GM04504 (cell line): ENCODE data around the gene PAQR7.

ENCODE experiments used
- DNase-seq: peaks from one replicate; pipeline ENCODE4 v3.0.0-alpha.2; 2012; ENCODE audit warnings: low read depth

The PAQR7 gene, protein sequence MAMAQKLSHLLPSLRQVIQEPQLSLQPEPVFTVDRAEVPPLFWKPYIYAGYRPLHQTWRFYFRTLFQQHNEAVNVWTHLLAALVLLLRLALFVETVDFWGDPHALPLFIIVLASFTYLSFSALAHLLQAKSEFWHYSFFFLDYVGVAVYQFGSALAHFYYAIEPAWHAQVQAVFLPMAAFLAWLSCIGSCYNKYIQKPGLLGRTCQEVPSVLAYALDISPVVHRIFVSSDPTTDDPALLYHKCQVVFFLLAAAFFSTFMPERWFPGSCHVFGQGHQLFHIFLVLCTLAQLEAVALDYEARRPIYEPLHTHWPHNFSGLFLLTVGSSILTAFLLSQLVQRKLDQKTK

DNA sequence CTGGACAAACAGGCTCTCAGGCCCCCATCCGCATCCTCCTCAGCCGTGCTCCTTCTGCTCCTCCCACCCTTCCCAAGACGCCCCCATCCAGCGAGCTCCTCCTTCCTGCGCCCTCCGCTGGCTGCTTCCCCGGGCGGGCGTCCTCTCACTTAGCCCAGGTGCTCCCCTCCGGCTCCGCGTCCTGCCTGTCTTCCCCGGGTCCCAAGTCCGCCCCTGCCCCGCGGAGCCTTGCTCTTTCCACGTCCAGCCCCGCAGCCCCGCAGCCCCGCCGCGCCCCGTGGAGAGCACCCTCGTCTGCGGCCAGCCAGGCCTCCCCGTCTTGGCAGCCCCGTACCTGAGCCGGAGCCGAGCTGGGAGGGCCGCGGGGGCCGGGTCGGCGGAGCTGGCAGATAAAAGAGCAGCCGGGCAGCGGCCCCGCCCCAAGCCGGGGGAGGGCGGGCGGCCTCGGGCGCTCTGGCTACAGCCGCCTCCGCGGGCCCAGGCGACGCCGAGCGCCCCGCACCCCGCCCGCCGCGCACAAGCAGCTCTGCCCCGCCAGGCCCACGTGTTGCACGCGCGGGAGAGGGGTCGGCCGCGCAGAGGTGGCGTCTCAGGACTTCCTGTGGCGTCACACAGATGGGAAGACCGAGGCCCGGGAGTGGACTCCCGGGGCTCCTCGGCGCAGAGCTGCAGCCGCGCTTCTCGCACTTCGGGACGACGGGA is at the start of gene PAQR7:
TSS of gene PAQR7 (minus strand) at position 555 of the 702 bp plus-strand sequence. CDS start 11,869 bp downstream, outside the sequence.
- DNase-seq = peak; percentile 49

DNA sequence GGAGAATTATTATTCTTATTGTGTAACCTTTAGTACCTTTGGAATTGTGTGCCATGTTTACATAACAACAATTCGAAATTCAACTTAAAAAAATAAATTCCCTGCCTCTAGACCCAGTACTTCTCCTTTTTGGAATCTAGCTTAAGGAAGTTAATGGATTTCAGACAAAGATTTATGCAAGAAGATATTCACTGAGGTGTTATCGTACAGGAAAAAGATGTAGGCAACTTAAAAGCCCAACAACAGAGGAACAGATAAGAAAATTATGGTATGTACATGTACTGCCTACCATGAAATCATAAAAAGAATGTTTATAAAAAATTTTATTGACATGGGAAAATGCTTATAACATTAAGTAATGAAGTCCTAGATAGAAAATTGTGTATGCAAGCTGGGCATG is 48.9 kb upstream of the PAQR7 start:
- no peak for DNase-seq

DNA sequence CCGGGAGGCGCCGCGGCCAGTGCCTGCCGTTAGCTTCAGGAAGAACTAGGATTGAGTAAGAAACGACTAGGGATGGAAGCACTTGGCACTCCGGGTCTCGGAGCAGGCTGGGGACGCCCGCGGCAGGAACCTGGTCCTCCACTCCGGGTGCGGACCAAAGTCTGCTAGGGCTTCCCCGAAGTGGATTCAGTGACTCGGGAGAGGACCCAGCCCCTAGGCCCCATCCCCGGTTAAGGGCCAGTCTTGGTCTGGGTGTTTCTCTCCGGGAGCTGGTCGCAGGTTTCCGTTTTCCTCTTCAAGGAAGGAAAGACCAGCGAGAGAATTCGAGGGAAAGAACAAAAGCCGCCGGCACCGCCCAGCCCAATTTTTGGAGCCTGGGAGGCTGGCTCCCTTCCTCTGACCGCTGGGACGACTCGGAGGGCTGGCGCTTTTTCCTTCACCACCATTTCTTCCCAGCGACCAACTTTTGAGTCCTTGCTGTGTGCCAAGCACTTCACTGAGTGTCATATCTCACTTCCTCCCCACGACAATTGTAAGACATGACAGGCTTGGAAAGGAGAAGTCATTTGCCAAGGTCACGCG is 47.6 kb upstream of the PAQR7 start:
- no peak for DNase-seq

DNA sequence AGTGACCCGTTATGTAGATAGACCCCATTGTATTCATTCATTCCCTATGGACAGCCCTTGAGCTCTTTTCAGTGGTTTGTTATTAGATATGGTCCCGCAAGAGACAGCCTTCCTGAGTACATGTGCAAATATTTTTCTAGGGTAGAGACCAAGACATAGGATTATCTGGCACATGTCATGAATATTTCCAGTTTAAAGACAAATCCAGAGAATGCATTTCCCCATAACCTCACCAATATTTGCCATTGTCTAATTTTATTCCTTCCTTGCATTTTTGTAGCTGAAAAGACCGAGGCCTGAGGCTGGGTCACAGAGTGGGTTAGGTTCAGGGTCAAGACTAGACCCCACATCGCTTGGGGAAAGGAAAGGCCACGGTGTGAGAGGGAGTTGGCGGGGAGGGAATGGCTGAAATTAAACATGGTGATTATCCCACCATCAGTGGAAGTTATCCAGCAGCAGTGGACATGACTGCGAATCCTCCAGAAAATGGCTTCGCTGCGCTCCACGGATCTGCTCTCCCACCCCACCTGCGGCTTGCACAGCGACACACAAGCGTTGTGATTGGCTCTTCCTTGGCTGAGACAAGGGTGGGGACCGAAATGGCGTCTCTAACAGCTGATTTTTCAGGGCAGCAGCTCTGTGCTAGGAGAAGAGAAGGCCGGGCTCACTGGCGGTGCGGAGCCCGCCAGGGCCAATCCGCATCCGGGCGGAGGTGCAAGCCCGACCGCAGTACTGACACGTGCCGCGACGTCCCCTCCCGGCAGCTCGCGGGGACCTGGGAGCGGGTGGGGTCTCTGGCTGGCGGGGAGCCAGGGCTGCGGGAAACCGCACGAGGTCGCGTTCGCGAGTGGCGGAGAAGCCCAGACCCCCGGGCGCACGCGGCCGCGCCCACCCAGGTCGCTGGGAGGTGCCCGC is 46.8 kb upstream of the PAQR7 start:
- no peak for DNase-seq

DNA sequence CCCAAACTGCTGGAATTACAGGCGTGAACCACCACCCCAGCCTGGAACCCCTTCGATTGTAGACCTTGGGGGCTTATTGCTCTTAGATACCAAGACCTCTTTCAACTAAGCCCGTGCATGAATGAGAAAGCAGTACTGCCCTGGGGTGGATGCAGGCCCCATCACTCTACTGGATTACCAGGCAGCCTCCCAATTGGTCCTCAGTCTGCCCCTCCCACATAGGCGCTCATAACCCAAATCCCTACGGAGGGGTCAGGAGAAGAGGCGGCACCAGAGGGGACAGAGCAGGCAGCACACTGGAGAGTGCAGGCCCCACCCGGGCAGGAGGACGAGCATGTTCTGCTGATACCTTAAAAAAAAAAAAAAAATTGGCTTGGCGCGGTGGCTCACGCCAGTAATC is 43.1 kb upstream of the PAQR7 start:
- DNase-seq = no peak

DNA sequence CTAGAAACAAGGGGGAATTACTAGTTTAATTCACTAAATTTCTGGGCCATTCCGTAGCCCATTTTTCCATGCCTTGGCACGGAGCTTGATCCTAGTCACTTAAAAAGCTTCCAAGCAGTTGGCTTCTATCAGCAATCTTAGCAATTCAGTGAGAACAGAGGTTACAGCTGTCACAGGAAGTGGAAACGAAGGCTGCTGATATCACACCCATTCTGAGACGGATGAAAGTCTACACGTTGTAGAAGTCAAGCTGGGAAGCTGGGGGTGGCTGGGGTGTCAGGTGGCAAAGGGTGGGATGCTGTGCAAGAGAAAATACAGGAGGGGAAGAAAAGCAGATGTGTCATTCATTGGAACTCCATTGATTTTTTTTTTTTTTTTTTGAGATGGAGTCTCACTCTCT is 42.5 kb upstream of the PAQR7 start:
- no peak for DNase-seq

DNA sequence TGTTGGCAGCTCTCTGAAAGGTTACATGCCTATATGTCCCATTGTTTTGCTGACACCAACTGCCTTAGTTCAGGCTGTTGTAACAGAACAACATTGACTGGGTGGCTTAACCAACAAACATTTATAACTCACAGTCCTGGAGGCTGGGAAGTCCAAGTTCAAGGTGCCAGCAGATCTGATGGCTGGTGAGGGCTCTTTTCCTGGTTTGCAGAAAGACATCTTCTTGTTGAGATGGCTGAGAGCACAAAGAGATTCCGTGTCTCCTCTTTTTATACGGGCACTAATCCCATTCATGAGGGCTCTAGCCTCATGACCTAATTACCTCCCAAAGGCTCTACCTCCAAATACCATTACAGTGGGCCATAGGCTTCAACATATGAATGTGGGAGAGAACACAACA is 41.0 kb upstream of the PAQR7 start:
- DNase-seq = no peak

DNA sequence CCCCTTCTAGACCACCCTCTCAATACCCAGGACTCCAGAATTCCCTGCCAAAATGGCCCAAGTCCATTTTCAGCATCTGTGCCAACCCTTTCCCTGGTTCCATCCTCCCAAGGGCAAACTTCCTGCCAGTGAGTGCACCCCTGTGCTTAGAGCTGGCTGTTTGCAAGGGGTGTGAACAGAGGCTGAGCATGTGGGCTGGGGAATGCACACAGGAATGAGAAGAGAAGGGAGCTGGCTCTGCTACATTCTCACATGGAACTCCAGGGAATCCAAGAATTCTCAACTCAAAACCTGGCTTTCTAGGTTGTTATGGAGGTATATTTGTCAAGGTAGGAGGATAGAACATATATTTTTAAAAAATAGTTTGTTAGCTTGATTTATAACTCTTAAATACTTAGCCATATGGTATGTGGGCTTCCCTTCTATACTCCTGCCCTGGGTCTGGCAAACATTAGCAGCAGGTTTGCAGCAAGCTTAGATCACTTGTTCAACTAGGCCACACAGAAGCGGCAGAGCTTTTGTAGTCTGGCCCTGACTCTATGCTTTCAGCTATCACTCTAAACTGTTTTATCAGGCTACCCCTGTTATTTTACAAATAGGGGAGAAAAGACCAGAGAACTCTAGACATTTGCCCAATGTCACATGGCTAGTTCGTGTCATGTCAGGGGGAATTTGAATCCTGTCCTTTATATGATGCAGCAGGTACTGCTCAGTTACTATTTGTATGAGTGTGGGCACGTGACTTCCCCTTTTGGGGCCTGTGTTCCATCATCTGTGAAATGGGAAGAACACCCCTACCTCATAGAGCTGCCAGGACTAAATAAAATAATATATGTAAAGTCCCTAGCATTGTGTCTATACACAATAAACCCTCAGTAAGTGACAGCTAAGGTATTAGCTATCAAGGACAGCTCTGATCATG is 38.8 kb upstream of the PAQR7 start:
- DNase-seq = no peak

DNA sequence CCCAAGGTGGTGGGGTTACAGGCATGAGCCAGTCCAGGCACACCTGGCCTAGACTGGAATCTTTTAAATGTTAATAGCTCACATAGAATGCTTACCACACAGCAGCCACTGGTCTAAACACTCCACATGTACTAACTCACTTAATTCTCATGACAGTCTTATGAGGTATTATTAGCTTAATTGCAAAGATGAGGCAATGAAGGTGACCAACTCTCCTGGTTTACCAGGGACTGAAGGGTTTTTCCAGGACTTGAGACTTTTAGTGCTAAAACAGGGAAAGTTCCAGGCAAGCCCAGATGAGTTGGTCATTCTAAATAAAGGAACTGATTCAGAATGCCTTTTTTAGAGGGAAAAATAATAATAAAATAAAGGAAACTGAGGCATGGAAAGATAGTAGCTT is 37.7 kb upstream of the PAQR7 start:
- no peak for DNase-seq

DNA sequence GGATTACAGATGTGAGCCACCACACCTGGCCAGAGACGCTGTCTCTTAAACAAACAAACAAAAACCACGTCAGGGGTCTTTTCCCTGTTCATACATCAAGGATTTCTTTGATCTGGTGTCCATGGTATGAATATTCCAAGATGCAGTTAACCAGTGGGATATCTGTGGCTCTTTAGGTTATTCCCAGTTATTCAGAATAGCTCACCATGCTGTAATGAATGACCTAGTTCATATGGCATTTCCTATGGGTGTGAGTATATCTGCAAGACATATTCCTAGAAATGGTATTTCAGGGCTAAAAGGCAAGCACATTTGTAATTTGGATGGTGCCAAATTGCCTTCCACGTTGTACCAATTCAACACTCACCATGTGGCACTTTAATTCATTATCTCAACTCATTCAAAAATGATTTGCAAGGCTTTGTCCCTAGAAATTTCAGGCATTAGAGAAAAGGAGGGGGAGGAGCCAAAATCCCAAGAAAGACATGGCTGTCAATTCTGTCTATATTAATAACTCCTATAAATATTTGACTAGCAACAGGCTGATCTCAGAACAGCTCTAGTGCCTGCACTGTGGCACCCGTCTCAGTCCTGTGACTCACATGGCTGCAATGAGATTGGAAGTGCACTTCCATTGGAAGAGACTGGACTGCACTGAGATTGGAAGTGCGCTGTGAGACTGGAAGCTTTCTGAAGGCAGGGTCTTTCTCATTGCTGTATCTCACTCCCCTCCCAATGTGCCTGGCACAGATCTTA is 36.7 kb upstream of the PAQR7 start:
- DNase-seq = no peak

DNA sequence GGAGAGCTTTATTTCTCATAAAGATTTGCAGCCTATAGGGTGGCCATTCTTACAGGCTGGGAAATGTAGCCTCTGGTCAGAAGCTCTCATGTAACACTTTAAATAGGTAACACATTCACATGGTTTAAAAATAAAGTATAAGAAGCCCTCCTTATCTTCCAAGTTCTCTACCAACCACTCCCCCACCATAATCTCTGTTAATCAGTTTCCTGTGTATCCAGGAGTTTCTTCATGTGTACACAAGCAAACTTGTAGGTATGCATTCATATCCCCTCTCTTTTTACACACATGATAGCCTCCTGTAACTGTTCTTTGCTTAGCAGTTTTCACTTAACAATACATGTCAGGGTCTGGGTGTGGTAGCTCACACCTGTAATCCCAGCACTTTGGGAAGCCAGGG is 35.7 kb upstream of the PAQR7 start:
- DNase-seq = no peak

DNA sequence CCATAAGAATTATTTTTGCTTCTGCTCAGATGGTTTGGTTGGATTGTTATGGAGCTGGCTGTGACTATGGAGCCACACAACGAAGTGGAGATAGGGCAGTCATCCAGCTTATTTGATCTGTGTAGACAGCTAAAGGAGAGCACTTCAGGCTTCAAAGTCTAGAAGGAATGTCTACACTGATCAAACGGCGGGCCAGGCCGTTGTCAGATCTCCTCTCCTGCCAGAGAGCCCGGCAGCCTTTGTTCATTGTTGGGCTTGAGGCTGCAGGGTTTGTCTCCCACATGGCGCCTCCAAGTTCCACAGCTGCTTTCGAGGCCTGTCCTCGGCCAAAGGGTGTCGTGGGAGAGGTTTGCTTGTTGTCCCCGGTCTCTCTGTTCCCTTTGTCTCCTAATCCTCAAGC is 33.5 kb upstream of the PAQR7 start:
- no peak for DNase-seq

DNA sequence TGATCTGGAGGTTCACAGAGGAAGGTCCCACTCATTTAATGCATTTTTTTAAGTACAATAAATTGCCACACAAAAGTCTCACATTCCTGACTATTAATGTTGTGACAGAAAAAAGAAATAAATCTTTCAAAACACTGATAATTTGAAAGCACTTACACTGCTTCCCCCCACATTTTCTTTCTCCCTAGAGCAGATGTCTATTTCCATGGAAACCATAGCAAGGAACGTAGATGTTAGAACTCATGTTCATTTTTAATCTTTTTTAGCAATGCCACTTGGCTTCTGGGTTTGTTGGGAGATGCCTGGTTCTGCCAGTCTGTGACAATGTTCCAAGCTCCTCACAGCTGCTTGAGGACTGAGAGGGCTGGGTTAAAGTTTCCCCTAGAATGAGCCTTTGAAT is 32.7 kb upstream of the PAQR7 start:
- DNase-seq = no peak

DNA sequence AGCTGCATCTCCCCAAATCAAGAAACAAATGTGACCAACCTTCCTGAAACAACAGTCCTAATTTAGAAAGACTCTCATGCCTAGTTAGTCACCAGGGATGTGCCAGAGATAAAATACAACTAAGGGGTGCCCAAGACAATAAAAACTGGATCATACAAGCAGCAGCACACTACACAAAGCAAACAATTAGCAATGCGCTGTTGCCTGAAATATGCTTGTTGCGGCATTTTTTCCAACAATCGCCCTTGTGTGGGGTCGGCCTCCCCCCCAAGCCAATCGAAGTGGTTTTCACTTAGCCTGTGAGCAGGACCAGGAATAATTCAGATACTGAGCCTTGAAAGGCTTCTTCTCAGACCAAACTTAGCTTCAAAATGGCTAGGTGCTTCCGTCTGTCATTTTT is 32.1 kb upstream of the PAQR7 start:
- DNase-seq = no peak

DNA sequence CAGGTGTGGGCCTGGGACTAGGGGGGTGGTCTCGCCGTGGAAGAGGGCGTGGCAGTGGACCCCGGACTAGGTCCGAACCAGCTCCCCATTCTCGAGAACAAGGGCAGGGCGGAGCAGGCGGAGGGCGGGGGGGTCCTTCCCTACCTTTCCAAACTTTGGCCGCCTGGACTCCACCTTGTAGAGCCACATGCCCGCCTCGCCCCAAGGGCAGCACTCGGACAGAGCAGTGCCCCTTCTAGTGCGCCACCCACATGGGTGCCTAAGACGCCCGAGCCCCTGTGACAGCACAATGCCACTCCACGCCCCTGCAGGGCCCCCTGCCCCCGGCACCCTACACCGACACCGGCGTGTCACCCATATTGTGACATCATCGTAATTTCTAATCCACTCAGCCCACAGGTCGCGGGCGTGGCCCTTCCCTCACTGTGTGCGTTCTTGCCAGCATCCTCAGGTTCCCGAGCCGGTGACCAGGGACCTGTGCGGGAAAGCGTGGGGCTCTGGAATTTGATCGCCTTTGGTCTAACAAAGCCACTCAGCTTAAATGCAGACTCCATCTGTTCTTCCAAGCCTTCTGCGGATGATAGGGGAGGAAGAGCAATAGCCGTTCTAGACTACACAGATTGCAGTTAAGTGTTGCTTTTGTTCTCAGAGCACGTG is 31.3 kb upstream of the PAQR7 start:
- DNase-seq = no peak

DNA sequence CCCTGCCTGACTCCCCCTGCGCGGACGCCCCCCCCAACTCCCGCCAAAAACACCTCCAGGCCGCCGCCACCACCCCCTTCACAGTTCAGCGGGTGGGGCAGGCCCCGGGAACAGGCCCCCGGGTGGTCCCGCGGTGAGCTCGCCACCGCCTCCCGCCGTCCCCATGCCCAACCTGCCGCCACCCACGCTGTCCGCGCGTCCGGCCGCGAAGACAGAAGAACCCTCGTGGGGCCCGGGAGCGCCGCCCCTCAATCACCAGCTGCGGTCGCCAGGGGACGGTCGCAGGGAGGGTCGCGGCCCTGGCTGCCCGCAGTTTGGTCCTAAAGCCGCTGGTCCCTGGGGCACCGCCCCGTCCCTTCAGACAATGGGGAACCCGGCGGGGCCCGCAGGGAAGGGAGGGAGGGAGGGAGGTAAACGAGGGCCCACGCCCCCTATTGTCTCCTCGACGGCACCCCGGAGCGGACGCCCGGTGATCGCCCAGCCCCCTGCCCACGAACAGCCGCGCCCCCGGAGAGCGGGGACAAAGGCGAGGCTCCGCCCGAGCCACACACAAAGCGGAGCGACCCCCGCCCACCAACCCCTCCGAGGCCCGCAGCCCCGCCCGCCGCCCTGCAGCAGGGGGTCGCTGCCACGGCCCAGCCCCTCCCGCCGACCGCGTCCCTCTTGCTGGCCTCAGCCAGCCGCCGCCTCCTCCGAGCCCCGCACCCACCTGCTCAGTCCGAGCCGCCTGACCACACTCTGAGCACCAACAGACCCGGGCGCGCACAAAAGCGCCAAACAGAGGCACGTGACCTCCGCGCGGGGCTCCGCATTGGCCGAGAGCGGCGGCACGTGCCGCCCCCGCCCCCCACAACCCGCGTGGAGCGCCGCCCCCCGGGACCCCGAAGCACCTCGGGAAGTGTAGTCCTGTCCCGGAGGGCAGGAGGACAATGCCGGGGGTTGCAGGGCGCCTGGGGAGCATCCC is 30.5 kb upstream of the PAQR7 start, which contains the start of gene STMN1:
TSS of gene STMN1 (minus strand) at position 740 of the 964 bp plus-strand sequence. CDS start 1,743 bp downstream, outside the sequence.
- peak; percentile 73 for DNase-seq

DNA sequence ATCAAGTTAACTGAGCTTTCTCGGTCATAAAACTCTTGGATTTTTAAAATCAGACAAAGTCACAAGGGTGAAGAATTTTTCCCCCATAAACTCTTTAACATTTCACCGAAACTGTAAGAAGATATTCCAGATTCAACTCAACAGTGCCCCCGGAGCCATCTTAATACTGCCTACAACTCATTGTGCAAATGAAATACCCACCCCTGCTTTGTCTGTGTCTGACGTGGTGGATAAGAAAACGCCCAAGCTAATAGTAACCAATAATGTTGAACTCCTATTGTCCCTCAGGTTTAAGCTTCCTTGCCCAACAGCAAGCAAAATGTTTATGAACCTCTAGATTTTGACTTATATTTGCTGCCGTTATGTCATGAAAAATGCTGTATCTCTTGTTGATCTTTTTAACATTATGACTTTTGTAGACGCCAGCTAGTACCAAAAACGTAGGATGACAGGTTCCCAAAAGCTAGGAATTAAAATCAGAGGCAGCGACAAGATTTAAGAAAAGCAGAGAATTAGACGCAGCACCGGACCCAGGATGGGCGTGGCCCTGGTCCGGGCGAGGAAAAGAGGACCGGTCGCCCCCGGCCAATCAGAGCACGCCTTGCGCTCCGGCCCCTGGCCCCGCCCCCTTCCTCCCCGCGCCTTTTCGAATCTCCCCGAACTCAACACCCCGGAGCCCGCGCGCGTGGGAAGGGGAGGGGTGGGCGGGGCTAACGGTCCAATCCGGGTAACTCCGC is 29.6 kb upstream of the PAQR7 start:
- peak; percentile 76 for DNase-seq

DNA sequence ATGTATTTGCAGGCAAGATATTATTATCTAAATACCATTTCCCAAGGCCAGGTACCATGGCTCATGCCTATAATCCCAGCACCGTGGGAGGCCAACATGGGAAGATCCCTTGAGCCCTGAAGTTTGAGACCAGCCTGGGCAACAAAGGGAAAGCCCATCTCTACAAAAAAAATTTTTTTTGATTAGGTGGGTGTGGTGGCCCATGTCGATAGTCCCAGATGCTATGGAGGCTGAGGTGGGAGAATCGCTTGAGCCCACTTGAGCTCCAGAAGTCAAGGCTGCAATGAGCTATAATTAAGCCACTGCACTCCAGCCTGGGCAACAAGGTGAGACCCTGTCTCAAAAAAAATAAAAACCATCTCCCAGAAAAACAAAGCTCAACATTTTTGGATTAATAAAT is 28.5 kb upstream of the PAQR7 start:
- DNase-seq = no peak
